ENCODE results near the gene WNT1.

DNA sequence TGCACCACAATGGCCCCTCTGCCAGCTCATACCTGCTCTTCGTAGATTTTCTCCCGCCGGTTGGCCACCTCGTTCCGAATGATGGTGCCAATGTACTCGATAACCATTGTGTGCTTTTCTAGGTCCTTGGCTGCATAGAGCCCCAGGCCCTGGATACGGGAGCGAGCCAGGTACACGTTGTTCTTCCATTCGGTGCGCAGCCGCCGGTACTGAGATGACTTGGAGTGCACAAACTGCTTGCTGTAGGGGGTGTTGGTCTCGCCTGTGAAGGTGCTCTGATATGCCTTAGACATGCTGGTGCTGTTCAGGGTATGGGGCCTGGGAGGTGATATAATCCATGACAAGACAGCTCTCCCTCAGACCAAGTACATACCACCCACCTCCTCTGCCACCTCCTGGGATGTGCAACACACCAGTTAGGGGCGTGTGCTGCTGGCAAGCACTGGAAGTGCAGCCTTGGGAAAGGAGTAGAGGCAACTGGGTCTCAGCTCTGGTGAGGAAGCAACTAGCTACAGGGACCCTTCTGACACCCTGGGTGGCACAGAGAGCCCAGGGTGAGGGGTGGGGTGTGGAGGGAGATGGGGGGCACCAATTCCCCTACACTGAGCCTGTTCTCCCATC lies 44.5 kb downstream of the WNT1 start:
- TF ChIP-seq CREB1 (IDR thresholded peaks at IDR 0.05; ENCODE audit: low read depth) (no peak), HDAC6 (IDR thresholded peaks at IDR 0.05; ENCODE audit: unreplicated experiment) (no peak), RAD21 (IDR thresholded peaks at IDR 0.05; ENCODE audit: insufficient read depth, low read depth, low read length) (no peak)

Data from GM12878 (cell line).